K562 (cell line): Measurements from ENCODE around the gene BMP10. TPM values are rescaled to one million over a fixed set of nuclear protein-coding genes. Genes with fewer than 3 reads are reported as not detected.

Experiments used
- ATAC-seq: fragments of 200-7000 bp; cut with Tn5 transposase; 3 replicates; pipeline ENCODE4 v1.9.1; 2020; ENCODE audit warnings: moderate library complexity
- BruUV-seq: library from RNA; stranded (reverse); fragments of 400-500 nt; replicated peaks from 2 replicates; lab custom pipeline; 2021; lab: Mats Ljungman, UMichigan
- CTCF ChIA-PET: fragments of 300-600 bp; formaldehyde crosslinking; extraction: SDS; loops from one replicate; lab custom pipeline; 2021; ENCODE audit warnings: low intra/inter-chr PET ratio; lab: Yijun Ruan, JAX
- POLR2A ChIA-PET: fragments of 300-600, 350-650 bp; sonication (Branson Sonifier 250); formaldehyde crosslinking; extraction: SDS; loops from one replicate; lab custom pipeline; 2021; ENCODE audit warnings: antibody characterized with exemption, inconsistent platforms; lab: Yijun Ruan, JAX
- DNase-seq, 4 experiments: peaks; one replicate each; pipeline versions ENCODE4 v3.0.0 to v3.0.0-alpha.2; 2011 to 2018; ENCODE audit warnings: low spot score in 3 of 4, mixed read lengths in 3 of 4; ENCODE audit errors: extremely low read depth in 1 of 4
- FAIRE-seq: peaks from 2 replicates; lab custom pipeline; 2011; peaks lifted over from hg19 to GRCh38; lab: Jason Lieb, UNC
- H2AFZ ChIP-seq: 2 replicates; pipeline ENCODE4 v1.6.0; 2011; ENCODE audit warnings: low read depth, low read length, control low read depth, inconsistent platforms
- H3K27ac ChIP-seq: fragments of 200-600 bp; 3 replicates; pipeline ENCODE4 v1.8.0; 2011; ENCODE audit warnings: low read depth, mild to moderate bottlenecking, control low read depth, inconsistent platforms, low read length, moderate library complexity, mixed read lengths; ENCODE audit errors: extremely low read depth
- H3K27me3 ChIP-seq, 2 experiments: fragments of 300-600 bp in 1 of 2; 2 replicates in 1 of 2; 3 replicates in 1 of 2; pipeline versions ENCODE4 v1.6.0 to v1.8.0; 2011; ENCODE audit warnings: inconsistent platforms in 2 of 2, low read length in 2 of 2, mild to moderate bottlenecking in 1 of 2, mixed read lengths in 1 of 2, moderate library complexity in 1 of 2; ENCODE audit not compliant: control insufficient read depth in 2 of 2, insufficient read depth in 2 of 2
- H3K36me3 ChIP-seq: fragments of 300-600 bp; 3 replicates; pipeline ENCODE4 v1.8.0; 2011; ENCODE audit warnings: mild to moderate bottlenecking, low read length, inconsistent platforms; ENCODE audit not compliant: control insufficient read depth, insufficient read depth
- H3K4me1 ChIP-seq, 2 experiments: fragments of 200-600 bp in 1 of 2; replicated peaks in 1 of 2; 2 replicates in 1 of 2; 3 replicates in 1 of 2; pipeline versions ENCODE4 v1.5.1 to v1.8.0; 2011; ENCODE audit warnings: inconsistent platforms in 2 of 2, low read length in 2 of 2, mild to moderate bottlenecking in 1 of 2, mixed read lengths in 1 of 2, moderate library complexity in 1 of 2; ENCODE audit not compliant: control insufficient read depth in 2 of 2, insufficient read depth in 2 of 2
- H3K4me2 ChIP-seq: 2 replicates; pipeline ENCODE4 v1.6.1; 2011; ENCODE audit warnings: low read length, control low read depth, inconsistent platforms, mixed read lengths; ENCODE audit not compliant: insufficient read depth
- H3K4me3 ChIP-seq: fragments of 200-600 bp; sonication (generic), shearing (Covaris generic); 2 replicates; pipeline ENCODE4 v1.5.1; 2016; ENCODE audit warnings: control low read depth, inconsistent platforms
- H3K79me2 ChIP-seq: fragments of 200-600 bp; 3 replicates; pipeline ENCODE4 v1.8.0; 2011; ENCODE audit warnings: low read length, inconsistent platforms; ENCODE audit not compliant: control insufficient read depth, insufficient read depth
- H3K9ac ChIP-seq, 2 experiments: 2 replicates each; pipeline versions ENCODE4 v1.6.0 to v1.6.1; 2011; ENCODE audit warnings: low read depth in 2 of 2, low read length in 2 of 2, control low read depth in 1 of 2, inconsistent platforms in 1 of 2, mild to moderate bottlenecking in 1 of 2, mixed read lengths in 1 of 2; ENCODE audit not compliant: insufficient read depth in 1 of 2
- H3K9me1 ChIP-seq: one replicate; pipeline ENCODE4 v1.6.0; 2011; ENCODE audit warnings: inconsistent platforms, mild to moderate bottlenecking, low read length, moderate library complexity; ENCODE audit not compliant: control insufficient read depth, insufficient read depth
- H3K9me3 ChIP-seq: replicated peaks from 2 replicates; pipeline ENCODE4 v1.5.1; 2011; ENCODE audit warnings: low read depth, low read length, inconsistent platforms; ENCODE audit not compliant: control insufficient read depth, insufficient read depth
- H4K20me1 ChIP-seq: replicated peaks from 2 replicates; pipeline ENCODE4 v1.6.1; 2011; ENCODE audit warnings: low read length, inconsistent platforms, mixed read lengths; ENCODE audit not compliant: control insufficient read depth, insufficient read depth
- C11orf30 ChIP-seq: fragments of 450-650 bp; IDR thresholded peaks from 2 replicates; pipeline ENCODE4 v1.6.1; 2016; ENCODE audit warnings: low read depth, mild to moderate bottlenecking
- CC2D1A ChIP-seq: fragments of 450-650 bp; IDR thresholded peaks from 2 replicates; pipeline ENCODE4 v1.6.1; 2017; ENCODE audit warnings: mild to moderate bottlenecking
- ETV5 ChIP-seq: sonication (generic); formaldehyde crosslinking; IDR thresholded peaks from 2 replicates; pipeline ENCODE4 v1.4.0; 2020; ENCODE audit warnings: low read depth, mild to moderate bottlenecking, missing genetic modification reagents
- GTF2E2 ChIP-seq: fragments of 200-800 bp; sonication (Bioruptor generic); IDR thresholded peaks from 2 replicates; pipeline ENCODE4 v1.6.1; 2016; ENCODE audit warnings: missing genetic modification characterization, missing compliant biosample characterization
- JUNB ChIP-seq: fragments of 450-650 bp; formaldehyde crosslinking; conservative IDR thresholded peaks from 2 replicates; pipeline ENCODE4 v1.4.0; 2020; ENCODE audit warnings: mild to moderate bottlenecking
- KLF6 ChIP-seq: fragments of 250-450 bp; sonication (Bioruptor Pico); IDR thresholded peaks from 2 replicates; pipeline ENCODE4 v1.4.0; 2020; ENCODE audit warnings: mild to moderate bottlenecking, moderate library complexity, borderline replicate concordance
- MBD2 ChIP-seq: sonication (generic); IDR thresholded peaks from 2 replicates; pipeline ENCODE4 v1.6.1; 2016; ENCODE audit warnings: low read depth, borderline replicate concordance
- MEF2D ChIP-seq: conservative IDR thresholded peaks from 2 replicates; pipeline ENCODE4 v1.6.1; 2016; ENCODE audit warnings: low read depth, missing genetic modification characterization, missing compliant biosample characterization
- MYC ChIP-seq, 2 experiments: fragments of 250-450 bp in 1 of 2; sonication (Bioruptor Pico) in 1 of 2; IDR thresholded peaks; 2 replicates each; pipeline versions ENCODE4 v1.5.1 to v1.6.1; 2012 to 2021; ENCODE audit warnings: low read depth in 2 of 2, borderline replicate concordance in 1 of 2, improper control_type of control experiment in 1 of 2, low read length in 1 of 2, mild to moderate bottlenecking in 1 of 2, moderate library complexity in 1 of 2
- NR2C1 ChIP-seq, 2 experiments: fragments of 450-650 bp; IDR thresholded peaks; 2 replicates each; pipeline ENCODE4 v1.6.1; 2017; ENCODE audit warnings: mild to moderate bottlenecking in 2 of 2, antibody characterized with exemption in 1 of 2, inconsistent platforms in 1 of 2, missing compliant biosample characterization in 1 of 2, missing genetic modification characterization in 1 of 2
- POLR2G ChIP-seq: fragments of 200-400 bp; formaldehyde crosslinking; IDR thresholded peaks from 2 replicates; pipeline ENCODE4 v1.6.1; 2017; ENCODE audit warnings: low read depth, mild to moderate bottlenecking, antibody characterized with exemption, low read length, moderate library complexity
- ZBTB17 ChIP-seq: fragments of 450-650 bp; formaldehyde crosslinking; IDR thresholded peaks from 2 replicates; pipeline ENCODE4 v1.4.0; 2020; ENCODE audit warnings: mild to moderate bottlenecking
- ZKSCAN8 ChIP-seq: fragments of 200-800 bp; sonication (Bioruptor generic); IDR thresholded peaks from 2 replicates; pipeline ENCODE4 v1.6.1; 2016; ENCODE audit warnings: missing genetic modification characterization, missing compliant biosample characterization
- ZNF143 ChIP-seq: sonication (generic); formaldehyde crosslinking; IDR thresholded peaks from 2 replicates; pipeline ENCODE4 v1.9.0; 2022; ENCODE audit warnings: mild to moderate bottlenecking, missing genetic modification reagents
- ZNF316 ChIP-seq: fragments of 450-650 bp; IDR thresholded peaks from 2 replicates; pipeline ENCODE4 v1.6.1; 2016
- ZNF584 ChIP-seq: fragments of 200-800 bp; sonication (Bioruptor generic); IDR thresholded peaks from 2 replicates; pipeline ENCODE4 v1.6.1; 2016; ENCODE audit warnings: low read depth, mild to moderate bottlenecking, missing genetic modification characterization, missing compliant biosample characterization
- ZNF764 ChIP-seq: fragments of 250-450 bp; sonication (Bioruptor Pico); IDR thresholded peaks from 2 replicates; pipeline ENCODE4 v1.4.0; 2020; ENCODE audit warnings: low read depth, mild to moderate bottlenecking, moderate library complexity
- WGBS: fragments of 100-300 bp; shearing (Covaris generic); methylation state at CpG from one replicate; pipeline ENCODE4 v1.1.6; 2016; ENCODE audit warnings: low coverage, mixed read lengths; ENCODE audit not compliant: insufficient coverage; ENCODE audit errors: missing lambda C conversion rate; 5-methylcytosine and 5-hydroxymethylcytosine counted together
- in situ Hi-C: fragments of 300-500 bp; cut with MboI; formaldehyde crosslinking; loops from 4 replicates; pipeline ENCODE4 v1.15.0; 2018; ENCODE audit warnings: inconsistent platforms, mixed read lengths
- intact Hi-C: fragments of 100-400 bp; cut with micrococcal nuclease; formaldehyde crosslinking; loops from 2 replicates; pipeline ENCODE4 v1.14.2; 2022
- polyA plus RNA-seq, 8 experiments: library from polyadenylated mRNA; depleted of rRNA in 4 of 8; stranded (reverse) in 5 of 8; unstranded in 3 of 8; fragments of >200 nt; fragmentation: Nextera tagmentation in 2 of 8; fragmentation: Illumina TruSeq in 1 of 8; extraction: Ambion mirVana in 2 of 8; extraction: Trizol in 1 of 8; gene quantifications; 2 replicates each; pipeline versions ENCODE4 v1.2.1 to v1.2.3, GENCODE V29; 2011 to 2014; ENCODE audit warnings: inconsistent platforms in 1 of 8, missing spikeins in 1 of 8
- total RNA-seq, 7 experiments: library from RNA; depleted of rRNA in 6 of 7; stranded (reverse); fragments of >200 nt in 6 of 7; fragmentation: Illumina TruSeq in 2 of 7; extraction: Trizol in 2 of 7; gene quantifications; 2 replicates each; pipeline versions ENCODE4 v1.2.1 to v1.2.3, GENCODE V29; 2011 to 2021; ENCODE audit warnings: low replicate concordance in 1 of 7

The BMP10 gene
- total and polyA plus RNA-seq, 9 of the 15 experiments (the other 6 are each of a cell fraction or from before 2014, with no cell fraction given) = 0.11 to 0.91 (median 0.43) TPM

GRCh38 chr2:68832233-68832869 lies 38.8 kb downstream of the BMP10 start (continued):
- TF ChIP-seq NR2C1 (IDR thresholded peaks at IDR 0.05) (no peak), NR2C1 (tag; IDR thresholded peaks at IDR 0.05) (peak; percentile 48; the same call in 1 of the 2 replicates), ZNF584 (peak; percentile 92), JUNB (CRISPR knock-in tag) (no peak), MBD2 (no peak), CC2D1A (no peak)

GRCh38 chr2:68831686-68832232 lies 39.4 kb downstream of the BMP10 start:
- no peak for FAIRE-seq
- Histone ChIP-seq H4K20me1 (no peaks in the 10 kb centered on the region), H3K27me3 (no peaks in the 10 kb centered on the region), H3K36me3 (no peaks in the 10 kb centered on the region), H3K4me2 (peak overlapping the region; percentile 55), H3K4me1 (peaks cover 23 to 61% of the 10 kb centered on the region in 2 experiments), H3K4me3 (no peak overlapping the region), H2AFZ (peak overlapping the region; percentile 96), H3K9me3 (no peaks in the 10 kb centered on the region), H3K79me2 (no peaks in the 10 kb centered on the region)
- WGBS = 21% methylated on average over 3 of the region's 3 CpGs
- CTCF ChIA-PET = no interaction called here
- in situ Hi-C loops (loop anchor here (10.0 kb wide), 1 partner anchor 367 kb away; the partner anchor contains the start of genes APLF and FBXO48), intact Hi-C loops (no loop called here)
- no TSS peak for BruUV-seq
- DNase-seq = no peak
- ATAC-seq = peak; percentile 7; the same call in 1 of the 3 replicates
- TF ChIP-seq GTF2E2 (tag) (peak; percentile 33; the same call in 1 of the 2 replicates), KLF6 (CRISPR knock-in tag) (0 out of 2 replicates have a peak, but pooled peaks have one; percentile 26), MEF2D (tag) (no peak; the same call in 1 of the 2 replicates), ETV5 (no peak), ZNF764 (peak; percentile 19; the same call in 1 of the 2 replicates), MYC (IDR thresholded peaks at IDR 0.05; ENCODE audit: low read depth, low read length) (no peak), MYC (CRISPR knock-in tag; IDR thresholded peaks at IDR 0.05; ENCODE audit: borderline replicate concordance, low read depth) (0 out of 2 replicates have a peak, but pooled peaks have one; percentile 10), ZNF316 (peak; percentile 12; the same call in 1 of the 2 replicates), C11orf30 (peak; percentile 30; the same call in 1 of the 2 replicates), ZBTB17 (0 out of 2 replicates have a peak, but pooled peaks have one; percentile 11), POLR2G (no peak), ZKSCAN8 (CRISPR knock-in tag) (0 out of 2 replicates have a peak, but pooled peaks have one; percentile 32), ZNF143 (no peak)
- TF ChIP-seq, all 486 proteins: peak for 8
- Histone ChIP-seq H3K9ac (peak overlapping the region; percentile 1 to 48; a peak in 3 of 4 replicates), H3K9me1 (no peaks in the 10 kb centered on the region), H3K27ac (peak overlapping the region; percentile 78)
- POLR2A ChIA-PET = interaction anchor here (0.8 kb wide), 1 partner anchor 15 kb away, joined by 3 read pairs; no protein-coding TSS in a partner anchor
